Measurements from ENCODE around the gene PIM3.

PIM3 gene

DNA sequence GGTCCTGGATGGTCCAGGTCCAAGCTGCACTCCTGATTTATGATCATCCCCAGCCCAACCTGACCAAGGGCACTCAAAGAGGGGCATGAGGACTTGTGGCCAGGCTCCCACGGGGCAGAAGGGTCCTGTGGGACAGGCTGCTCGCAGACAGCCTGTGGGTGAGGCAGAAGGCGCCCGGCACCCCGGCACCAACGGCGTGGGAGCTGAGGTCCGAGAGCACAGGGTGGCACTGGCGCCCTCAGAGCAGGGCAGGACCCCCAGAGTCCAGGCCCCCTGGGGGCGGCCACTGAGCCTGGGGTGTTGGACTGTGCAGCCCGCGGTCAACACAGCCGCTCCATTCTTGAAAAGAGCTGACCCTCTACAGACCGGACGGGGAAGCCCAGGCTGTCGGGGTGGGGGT, 48.7 kb downstream of the PIM3 start:
- DNase-seq = no peak

DNA sequence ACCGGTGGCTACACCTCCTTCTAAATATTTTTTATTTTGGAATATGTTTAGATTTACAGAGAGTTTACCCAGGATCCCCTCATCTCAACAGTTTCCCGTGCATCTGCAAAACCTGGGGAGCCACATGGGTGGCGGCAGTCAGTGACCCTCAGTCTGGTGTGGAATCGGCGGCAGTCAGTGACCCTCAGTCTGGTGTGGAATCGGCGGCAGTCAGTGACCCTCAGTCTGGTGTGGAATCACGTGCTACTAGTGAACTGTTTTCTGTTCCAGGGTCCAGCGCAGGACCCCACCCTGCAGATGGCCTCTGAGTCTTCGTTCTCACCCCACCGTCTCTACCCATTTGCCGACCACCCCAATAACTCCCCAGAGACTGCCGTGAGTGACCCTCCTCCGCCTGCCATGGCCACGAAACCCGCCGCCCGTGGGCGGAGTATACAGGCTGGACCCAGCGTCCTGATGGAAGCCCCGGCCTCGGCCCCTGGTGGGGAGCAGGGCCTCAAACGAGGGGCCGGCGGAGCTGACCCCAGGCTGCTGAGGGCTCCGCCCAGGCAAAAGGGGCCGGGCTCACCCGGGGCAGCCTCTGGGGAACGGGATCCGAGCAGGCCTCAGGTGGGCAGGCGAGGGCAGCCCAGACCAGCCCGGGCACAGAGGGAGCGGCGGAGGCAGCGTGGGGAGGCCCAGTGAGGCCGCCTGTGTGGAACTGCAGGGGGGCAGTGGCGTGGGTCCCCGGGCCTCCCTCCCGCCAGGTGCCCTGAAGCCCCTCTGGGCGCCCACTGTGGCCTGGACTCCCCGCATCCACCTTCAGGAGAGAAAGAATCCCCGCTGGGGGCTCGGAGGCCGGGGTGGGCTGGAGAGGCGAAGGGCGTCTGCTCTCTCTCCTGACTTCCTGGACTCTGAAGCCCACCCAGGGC, 49.4 kb downstream of the PIM3 start:
- no peak for DNase-seq

GRCh38 chr22:50010676-50011446, 50.3 kb downstream of the PIM3 start:
- no peak for DNase-seq

- no peak for DNase-seq
These were observed 51.1 kb downstream of the PIM3 start for GRCh38 chr22:50011447-50012210.

GRCh38 chr22:50012211-50013181, 51.9 kb downstream of the PIM3 start, which contains the start of gene IL17REL:
Gene IL17REL (minus strand): TSS chr22:50012765. CDS start chr22:50012646, 119 bp downstream.
- no peak for DNase-seq

Measured in right forelimb (tissue), 1 donor.